D721Med (cell line): ENCODE results near the gene MLIP.

Experiments used
- DNase-seq: peaks from one replicate; pipeline ENCODE4 v3.0.0; 2011; ENCODE audit warnings: low spot score; ENCODE audit not compliant: insufficient read length
- FAIRE-seq: peaks from 2 replicates; lab custom pipeline; 2011; peaks lifted over from hg19 to GRCh38; lab: Jason Lieb, UNC
- TF ChIP-seq, protein P1 (sequence below): IDR thresholded peaks from 2 replicates; pipeline ENCODE4 v1.5.1; 2012; ENCODE audit warnings: mild to moderate bottlenecking, control low read depth; ENCODE audit not compliant: insufficient read depth; ENCODE audit errors: missing control alignments

Gene MLIP

DNA sequence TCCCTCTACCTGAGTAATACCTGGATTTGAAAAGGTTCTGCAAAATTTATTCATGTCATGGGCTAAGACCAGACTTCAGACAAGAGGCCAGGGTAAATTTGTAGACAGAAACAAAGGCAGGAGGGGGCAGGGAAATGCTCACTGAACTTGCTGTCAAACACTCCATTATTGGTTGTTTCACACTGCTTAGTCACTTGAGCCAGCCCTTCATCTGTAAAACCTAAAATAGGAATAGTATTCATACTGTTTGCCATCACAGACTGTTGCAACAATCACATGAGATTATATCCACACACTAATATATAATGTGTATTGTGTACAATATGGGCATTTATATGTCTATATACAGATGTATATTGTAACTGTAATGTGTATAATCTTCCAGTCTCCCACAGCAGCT, 190.5 kb downstream of the MLIP start:
- no peak for FAIRE-seq
- TF ChIP-seq, protein P1, sequence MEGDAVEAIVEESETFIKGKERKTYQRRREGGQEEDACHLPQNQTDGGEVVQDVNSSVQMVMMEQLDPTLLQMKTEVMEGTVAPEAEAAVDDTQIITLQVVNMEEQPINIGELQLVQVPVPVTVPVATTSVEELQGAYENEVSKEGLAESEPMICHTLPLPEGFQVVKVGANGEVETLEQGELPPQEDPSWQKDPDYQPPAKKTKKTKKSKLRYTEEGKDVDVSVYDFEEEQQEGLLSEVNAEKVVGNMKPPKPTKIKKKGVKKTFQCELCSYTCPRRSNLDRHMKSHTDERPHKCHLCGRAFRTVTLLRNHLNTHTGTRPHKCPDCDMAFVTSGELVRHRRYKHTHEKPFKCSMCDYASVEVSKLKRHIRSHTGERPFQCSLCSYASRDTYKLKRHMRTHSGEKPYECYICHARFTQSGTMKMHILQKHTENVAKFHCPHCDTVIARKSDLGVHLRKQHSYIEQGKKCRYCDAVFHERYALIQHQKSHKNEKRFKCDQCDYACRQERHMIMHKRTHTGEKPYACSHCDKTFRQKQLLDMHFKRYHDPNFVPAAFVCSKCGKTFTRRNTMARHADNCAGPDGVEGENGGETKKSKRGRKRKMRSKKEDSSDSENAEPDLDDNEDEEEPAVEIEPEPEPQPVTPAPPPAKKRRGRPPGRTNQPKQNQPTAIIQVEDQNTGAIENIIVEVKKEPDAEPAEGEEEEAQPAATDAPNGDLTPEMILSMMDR: no peak

DNA sequence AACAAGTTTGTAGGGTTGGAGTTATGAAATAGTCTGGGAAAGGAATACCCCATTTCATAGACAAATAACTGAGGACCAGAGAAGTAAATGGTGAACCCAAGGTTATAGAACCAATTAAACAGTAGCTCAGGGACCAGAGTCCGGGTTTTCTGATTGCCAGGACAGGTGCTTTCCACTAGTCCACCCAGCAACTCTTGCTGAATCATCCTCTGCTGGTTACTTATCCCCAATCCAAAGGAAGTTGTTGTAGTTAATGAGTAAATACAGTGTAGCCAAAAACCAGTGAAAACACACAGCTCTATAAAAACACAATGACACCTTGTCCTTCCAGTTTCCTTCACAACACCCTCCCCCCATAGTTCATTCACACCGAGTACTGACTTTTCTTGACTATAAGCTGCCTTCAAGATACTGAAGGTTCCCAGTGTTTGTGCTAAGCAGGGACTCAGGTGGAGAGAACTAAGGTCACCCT, 196.2 kb downstream of the MLIP start:
- no peak for FAIRE-seq

More for the DNA sequence above, 190.5 kb downstream of the MLIP start:
- no peak for DNase-seq

DNA sequence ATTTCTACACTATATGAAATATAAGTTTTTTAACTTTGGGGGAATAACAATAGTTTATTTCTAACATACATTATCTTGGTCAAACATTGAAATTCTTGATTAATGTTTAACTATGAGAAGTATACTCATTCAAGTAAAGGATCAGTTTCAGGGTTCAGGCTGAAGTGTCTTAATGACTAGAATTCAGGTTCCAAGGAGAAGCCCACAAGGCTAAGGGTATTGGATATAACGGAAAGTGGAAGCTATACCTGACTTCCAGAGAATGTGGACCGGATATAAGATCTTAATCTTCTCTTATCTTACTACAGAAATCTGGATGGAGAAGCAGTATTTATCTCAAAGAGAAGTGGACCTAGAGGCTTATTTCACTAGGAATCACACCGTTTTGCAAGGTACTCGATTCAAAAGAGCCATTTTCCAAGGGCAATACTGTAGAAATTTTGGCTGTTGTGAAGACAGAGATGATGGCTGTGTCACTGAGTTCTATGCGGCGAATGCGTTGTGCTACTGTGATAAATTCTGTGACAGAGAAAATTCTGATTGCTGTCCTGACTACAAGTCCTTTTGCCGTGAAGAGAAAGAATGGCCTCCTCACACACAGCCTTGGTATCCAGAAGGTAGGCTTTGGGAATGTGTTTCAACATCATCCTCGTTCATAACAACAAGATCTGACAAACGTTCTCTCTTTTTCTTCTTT, 197.2 kb downstream of the MLIP start, which contains the start of gene TINAG:
TSS of gene TINAG (plus strand) at position 153 of the 697 bp plus-strand sequence. CDS start at position 263, 110 bp downstream.
- no peak for FAIRE-seq
- TF ChIP-seq, protein P1: no peak
- DNase-seq: no peak

More for the DNA sequence above, 196.2 kb downstream of the MLIP start:
- TF ChIP-seq, protein P1: no peak
- no peak for DNase-seq

DNA sequence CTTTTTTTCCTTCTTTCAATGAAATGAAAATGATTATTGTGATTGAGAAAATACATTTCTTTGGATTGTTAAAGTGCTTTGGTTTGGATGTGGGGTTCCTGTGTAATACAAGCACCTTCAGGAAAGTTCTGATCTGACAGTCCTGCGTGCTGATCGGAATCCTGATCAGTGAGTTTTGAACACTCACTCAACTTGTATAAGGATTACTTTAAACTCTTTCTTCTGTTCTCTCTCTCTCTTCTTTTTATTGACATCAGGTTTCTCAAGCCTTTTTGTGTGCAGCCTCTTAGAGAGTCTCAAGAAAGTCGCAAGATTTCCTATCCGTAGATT, 197.7 kb downstream of the MLIP start:
- TF ChIP-seq, protein P1: no peak
- DNase-seq (no peak), FAIRE-seq (no peak)

DNA sequence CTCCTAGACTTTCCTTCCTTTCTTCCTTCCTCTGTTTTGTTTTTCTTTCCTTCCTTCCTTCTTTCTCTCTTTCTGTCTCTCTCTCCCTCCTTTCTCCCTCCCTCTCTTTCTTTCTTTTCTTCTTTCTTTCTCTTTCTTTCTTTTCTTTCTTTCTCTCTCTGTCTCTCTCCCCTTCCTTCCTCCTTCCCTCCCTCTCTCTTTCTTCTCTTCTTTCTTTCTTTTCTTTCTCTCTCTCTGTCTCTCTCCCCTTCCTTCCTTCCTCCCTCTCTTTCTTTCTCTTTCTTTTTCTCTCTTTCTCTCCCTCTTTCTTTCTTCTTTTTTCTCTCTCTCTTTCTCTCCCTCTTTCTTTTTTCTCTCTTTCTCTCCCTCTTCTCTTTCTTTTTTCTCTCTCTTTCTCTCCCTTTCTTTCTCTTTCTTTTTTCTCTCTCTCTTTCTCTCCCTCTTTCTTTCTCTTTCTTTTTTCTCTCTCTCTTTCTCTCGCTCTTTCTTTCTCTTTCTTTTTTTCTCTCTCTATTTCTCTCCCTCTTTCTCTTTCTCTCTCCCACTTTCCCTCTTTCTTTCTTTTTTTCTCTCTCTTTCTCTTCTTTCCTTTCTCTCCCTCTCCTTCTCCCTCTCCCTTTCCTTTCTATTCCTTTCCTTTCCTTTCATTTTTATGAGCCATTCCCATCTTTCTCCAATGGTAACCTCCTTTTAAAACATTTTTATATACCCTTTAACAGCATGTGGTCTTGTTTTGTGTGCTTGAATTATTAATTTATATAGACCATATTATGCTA, 199.3 kb downstream of the MLIP start:
- FAIRE-seq (no peak), DNase-seq (no peak)
- TF ChIP-seq, protein P1: no peak

DNA sequence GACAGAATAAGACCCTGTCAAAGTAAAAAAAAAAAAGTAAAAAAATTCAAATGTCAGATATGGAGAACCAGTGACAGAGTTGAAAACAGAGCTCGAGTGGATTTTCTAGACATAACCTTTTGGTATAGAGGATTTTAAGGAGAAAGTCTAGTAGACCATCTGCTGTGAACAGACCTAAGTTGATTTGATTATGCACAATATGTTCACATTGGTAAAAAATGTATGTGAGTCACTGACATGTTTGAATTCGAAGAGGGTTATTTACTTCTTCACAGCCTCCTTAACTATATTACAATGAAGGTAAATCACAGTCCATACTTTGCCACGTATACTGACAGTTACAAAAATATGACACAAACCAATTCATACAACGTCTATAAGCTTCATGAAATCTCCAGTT, 204.4 kb downstream of the MLIP start:
- FAIRE-seq (no peak), DNase-seq (no peak)
- TF ChIP-seq, protein P1: no peak
